HG03097 (cell line): ENCODE measurements around the gene LAMA1.

Source experiments
- ATAC-seq: cut with Tn5 transposase; IDR thresholded peaks from one replicate; pipeline ENCODE4 v1.9.1; 2021; ENCODE audit not compliant: unreplicated experiment, low FRiP score

Gene LAMA1

GRCh38 chr18:7056026-7056425, 61.6 kb downstream of the LAMA1 start:
- no peak for ATAC-seq

GRCh38 chr18:7049951-7050350, 67.6 kb downstream of the LAMA1 start:
- no peak for ATAC-seq

- ATAC-seq: no peak
Measured at GRCh38 chr18:7048081-7048480, 69.5 kb downstream of the LAMA1 start.

GRCh38 chr18:7047336-7047735, 70.3 kb downstream of the LAMA1 start:
- no peak for ATAC-seq

- ATAC-seq: no peak
Measured at GRCh38 chr18:7038330-7038851, 79.2 kb downstream of the LAMA1 start.

- ATAC-seq: no peak
Measured at GRCh38 chr18:7037470-7037869, 80.1 kb downstream of the LAMA1 start.

GRCh38 chr18:7035807-7036206, 81.8 kb downstream of the LAMA1 start:
- ATAC-seq: no peak

- no peak for ATAC-seq
Measured at GRCh38 chr18:7034924-7035323, 82.7 kb downstream of the LAMA1 start.

GRCh38 chr18:7032537-7032936, 85.1 kb downstream of the LAMA1 start:
- no peak for ATAC-seq

- ATAC-seq: no peak
Measured at GRCh38 chr18:7028625-7029024, 89.0 kb downstream of the LAMA1 start.

- no peak for ATAC-seq
Measured at GRCh38 chr18:7025194-7025593, 92.4 kb downstream of the LAMA1 start.

- no peak for ATAC-seq
Measured at GRCh38 chr18:7023581-7023980, 94.0 kb downstream of the LAMA1 start.

GRCh38 chr18:7023063-7023580, 94.5 kb downstream of the LAMA1 start:
- no peak for ATAC-seq

- no peak for ATAC-seq
Measured at GRCh38 chr18:7021994-7022840, 95.4 kb downstream of the LAMA1 start.

- no peak for ATAC-seq
Measured at GRCh38 chr18:7020995-7021777, 96.4 kb downstream of the LAMA1 start.

- ATAC-seq: no peak
Measured at GRCh38 chr18:7017013-7017412, 100.6 kb downstream of the LAMA1 start.

GRCh38 chr18:7011142-7011541, 106.5 kb downstream of the LAMA1 start:
- no peak for ATAC-seq

- no peak for ATAC-seq
Measured at GRCh38 chr18:7004009-7004408, 113.6 kb downstream of the LAMA1 start.

- ATAC-seq: no peak
Measured at GRCh38 chr18:7002107-7002506, 115.5 kb downstream of the LAMA1 start.

- ATAC-seq: no peak
Measured at GRCh38 chr18:7000484-7001096, 117.0 kb downstream of the LAMA1 start.

GRCh38 chr18:6997808-6998207, 119.8 kb downstream of the LAMA1 start:
- no peak for ATAC-seq
